DMS153 treated with DMSO at 0.1 percent for 48 hours (cell line): ENCODE results near the gene USP6NL.
A peak's percentile ranks its signal among the peaks of the same experiment; 100 is the strongest.

Experiments
- DNase-seq: peaks from one replicate; lab custom pipeline; 2025; ENCODE audit not compliant: unreplicated experiment; lab: John Stamatoyannopoulos, UW

Gene USP6NL

GRCh38 chr10:11429439-11430052, 181.9 kb downstream of the USP6NL start:
- DNase-seq = no peak

- no peak for DNase-seq
Measured at GRCh38 chr10:11425676-11426075, 185.8 kb downstream of the USP6NL start.

DNA sequence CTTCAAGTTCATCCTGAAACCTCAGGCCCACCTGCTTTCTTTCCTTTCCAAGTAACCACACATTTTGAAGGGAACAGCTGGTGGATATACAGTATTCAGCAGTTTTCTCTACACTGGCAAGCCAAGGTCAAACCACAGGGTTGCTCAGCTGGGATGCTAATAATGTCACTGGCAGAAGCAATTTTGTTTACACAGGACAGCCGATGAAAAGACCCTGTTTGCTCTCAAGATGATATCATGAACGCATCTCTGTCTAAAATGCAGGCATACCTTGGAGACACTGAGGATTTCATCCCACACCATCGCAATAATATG, 186.2 kb downstream of the USP6NL start:
- DNase-seq = no peak

DNA sequence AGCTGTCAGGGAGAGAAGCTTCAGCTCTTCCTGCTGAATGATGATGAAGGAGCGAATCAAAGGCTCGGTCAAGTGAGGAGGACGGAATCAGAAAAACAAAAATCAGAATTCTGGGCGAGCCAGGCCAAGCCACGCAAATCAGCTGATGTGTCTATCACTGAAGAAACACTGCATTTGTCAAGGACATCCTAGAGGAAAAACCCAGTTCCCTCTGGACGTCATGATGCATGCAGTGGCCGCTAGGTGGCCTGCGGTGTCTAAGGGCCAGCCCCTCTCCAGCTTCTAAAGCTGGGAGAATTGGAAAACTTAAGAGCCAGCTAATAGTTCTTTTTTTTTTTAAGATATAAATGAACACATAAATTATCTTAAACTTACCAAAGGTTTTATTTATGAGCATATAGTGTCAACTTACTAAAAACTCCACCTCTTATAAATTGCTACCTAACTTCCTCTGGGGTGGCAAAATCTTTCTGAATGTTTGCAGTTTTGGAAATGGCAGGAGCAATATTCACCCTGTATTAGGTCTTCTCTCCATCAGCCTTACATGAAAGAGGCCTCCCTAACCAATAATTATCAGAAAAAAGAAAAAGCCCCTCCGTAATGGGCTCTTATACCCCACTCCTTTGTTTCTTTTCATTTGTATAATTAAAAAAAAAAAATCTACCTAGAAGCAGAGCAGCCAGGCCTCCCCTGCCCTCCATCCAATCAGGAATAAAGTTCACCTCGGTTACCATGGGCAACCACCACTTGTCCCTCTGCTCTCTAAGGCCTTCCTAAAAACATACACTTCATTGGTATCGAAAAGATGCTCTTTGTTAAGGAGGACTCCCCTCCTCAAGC, 186.8 kb downstream of the USP6NL start:
- DNase-seq = no peak

GRCh38 chr10:11416974-11417373, 194.5 kb downstream of the USP6NL start:
- no peak for DNase-seq

GRCh38 chr10:11415095-11415494, 196.4 kb downstream of the USP6NL start:
- DNase-seq = no peak

DNA sequence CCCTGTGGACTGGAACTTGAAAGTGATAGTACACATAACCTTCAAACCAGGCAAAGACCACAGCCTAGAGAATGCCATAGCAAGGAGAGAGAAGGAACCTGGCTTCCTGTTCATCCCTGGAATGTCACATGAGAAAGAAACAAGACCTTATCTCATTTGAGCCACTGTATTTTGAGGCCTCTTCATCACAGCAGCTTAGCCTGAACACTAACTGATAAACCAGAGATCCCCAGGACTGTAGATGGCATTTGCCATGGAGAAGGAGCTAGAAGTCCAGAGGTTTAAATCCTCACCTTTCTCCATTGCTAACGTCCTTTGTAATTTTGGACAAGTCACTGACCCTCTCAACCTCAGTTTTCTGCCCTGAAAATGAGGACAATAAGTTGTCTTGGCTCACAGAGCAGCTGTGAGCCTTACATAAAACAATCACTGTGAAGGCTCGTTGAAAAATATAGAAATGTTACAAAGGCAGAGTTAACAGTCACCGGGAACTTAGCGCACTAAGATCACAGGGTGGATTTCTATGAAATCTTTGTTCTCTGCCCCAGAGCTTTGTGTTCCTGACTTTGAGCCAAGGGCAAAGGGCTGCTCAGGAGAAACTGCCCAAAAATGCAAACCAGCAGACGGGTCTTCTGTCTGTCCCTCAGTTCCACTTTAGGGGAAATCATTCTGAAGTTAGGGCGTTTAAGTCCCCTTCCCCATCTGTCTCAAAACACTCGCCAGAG, 197.0 kb downstream of the USP6NL start:
- no peak for DNase-seq

- no peak for DNase-seq
Measured at GRCh38 chr10:11411926-11412545, 199.4 kb downstream of the USP6NL start.

DNA sequence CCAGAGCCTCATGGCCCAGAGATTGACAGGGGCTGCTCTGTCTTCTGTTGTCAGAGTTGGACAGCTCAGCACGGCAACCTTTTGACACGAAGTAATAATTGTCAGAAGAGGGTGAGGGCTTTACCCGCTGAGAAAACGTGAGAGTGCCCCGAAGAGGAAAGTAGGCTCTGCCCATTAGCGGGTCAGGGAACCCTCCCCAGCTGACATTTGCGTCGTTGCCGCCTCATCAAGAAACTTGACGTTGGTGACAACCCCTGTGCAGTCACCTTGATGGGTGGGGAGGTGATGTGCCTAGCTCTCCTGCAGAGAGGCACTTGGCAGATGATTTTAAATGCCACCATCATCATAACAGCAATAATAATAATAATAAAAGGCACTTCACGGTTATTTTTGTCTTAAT, 202.1 kb downstream of the USP6NL start:
- no peak for DNase-seq

GRCh38 chr10:11407939-11408338, 203.5 kb downstream of the USP6NL start:
- DNase-seq = no peak

DNA sequence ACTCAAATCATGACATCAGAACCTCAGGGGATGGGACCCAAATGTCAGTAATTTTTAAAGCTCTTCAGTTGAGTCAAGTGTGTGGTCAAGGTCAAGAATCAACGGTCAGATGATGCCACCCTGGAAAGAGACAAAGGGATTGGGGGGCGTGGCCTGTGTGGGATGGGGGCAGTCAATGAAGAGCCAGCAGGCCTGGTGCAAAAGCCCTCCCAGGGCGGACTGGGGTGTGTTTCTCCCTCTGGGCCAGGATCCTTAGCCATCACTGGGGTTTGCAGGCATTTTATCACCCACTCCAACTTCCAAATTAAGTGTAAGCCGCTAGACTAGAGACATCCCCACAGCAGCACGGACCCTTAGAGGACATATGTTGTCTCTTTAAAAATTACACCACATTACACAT, 204.7 kb downstream of the USP6NL start:
- DNase-seq = no peak

- peak; percentile 12 for DNase-seq
Measured at GRCh38 chr10:11404901-11405300, 206.5 kb downstream of the USP6NL start.
